Mesothelial cell of epicardium (in vitro differentiated cells): ENCODE data around the gene MAP2K6. TPM values are rescaled to one million over a fixed set of nuclear protein-coding genes. Genes with fewer than 3 reads are reported as not detected.

Source experiments
- DNase-seq, 2 experiments: peaks; one replicate each; pipeline ENCODE4 v3.0.0; 2021; ENCODE audit warnings: low spot score in 2 of 2; ENCODE audit not compliant: unreplicated experiment in 2 of 2
- H3K27ac Mint-ChIP-seq: 2 replicates; pipeline ENCODE4 v1.8.0; 2021; ENCODE audit warnings: mixed read lengths
- H3K27me3 Mint-ChIP-seq: 2 replicates; pipeline ENCODE4 v1.8.0; 2021; ENCODE audit warnings: low read depth, mixed read lengths
- H3K36me3 Mint-ChIP-seq: 2 replicates; pipeline ENCODE4 v1.8.0; 2021; ENCODE audit warnings: mixed read lengths
- H3K4me1 Mint-ChIP-seq: 2 replicates; pipeline ENCODE4 v1.8.0; 2021; ENCODE audit warnings: mixed read lengths
- H3K4me3 Mint-ChIP-seq: 2 replicates; pipeline ENCODE4 v1.8.0; 2021; ENCODE audit warnings: mild to moderate bottlenecking, moderate library complexity, mixed read lengths
- H3K9me3 Mint-ChIP-seq: 2 replicates; pipeline ENCODE4 v1.8.0; 2021; ENCODE audit warnings: mixed read lengths
- CTCF ChIP-seq: fragments of 200-600 bp; sonication (generic); IDR thresholded peaks from one replicate; pipeline ENCODE4 v1.5.0; 2021; ENCODE audit warnings: antibody characterized with exemption; ENCODE audit not compliant: unreplicated experiment
- total RNA-seq: library from RNA; stranded (reverse); gene quantifications from 3 replicates; pipeline ENCODE4 v1.2.1, GENCODE V29; 2021

The MAP2K6 gene
- total RNA-seq, 1 donor from 2014 or later, result 21.2 TPM

GRCh38 chr17:69525920-69526841 lies 111.7 kb downstream of the MAP2K6 start:
- DNase-seq, result peak in 1 of 2 experiments; percentile 43
- Mint-ChIP-seq H3K36me3 (peaks cover 36% of the 10 kb centered on the region), H3K4me3 (no peak overlapping the region), H3K9me3 (peaks cover 4% of the 10 kb centered on the region), H3K27ac (no peak overlapping the region), H3K4me1 (no peaks in the 10 kb centered on the region), H3K27me3 (no peaks in the 10 kb centered on the region)
- peak; percentile 81 for TF ChIP-seq CTCF

GRCh38 chr17:69528035-69528434 lies 113.5 kb downstream of the MAP2K6 start:
- Mint-ChIP-seq H3K9me3 (peaks cover 4% of the 10 kb centered on the region), H3K4me3 (no peak overlapping the region), H3K27ac (no peak overlapping the region), H3K36me3 (peaks cover 42% of the 10 kb centered on the region), H3K27me3 (no peaks in the 10 kb centered on the region), H3K4me1 (no peaks in the 10 kb centered on the region)
- TF ChIP-seq CTCF, result no peak
- no peak for DNase-seq

- no peaks in the 10 kb centered on the region for H3K27me3 Mint-ChIP-seq
- H3K4me1 Mint-ChIP-seq, result no peaks in the 10 kb centered on the region
- no peak for TF ChIP-seq CTCF
- H3K4me3 Mint-ChIP-seq, result no peak overlapping the region
- no peaks in the 10 kb centered on the region for H3K9me3 Mint-ChIP-seq
- peaks cover 41% of the 10 kb centered on the region for H3K36me3 Mint-ChIP-seq
- no peak for DNase-seq
- H3K27ac Mint-ChIP-seq, result no peak overlapping the region
These were observed 119.2 kb downstream of the MAP2K6 start for GRCh38 chr17:69533481-69534234.

GRCh38 chr17:69534235-69534621 lies 119.7 kb downstream of the MAP2K6 start:
- H3K4me3 Mint-ChIP-seq, result no peak overlapping the region
- H3K36me3 Mint-ChIP-seq, result peaks cover 44% of the 10 kb centered on the region
- DNase-seq, result no peak
- H3K27ac Mint-ChIP-seq, result no peak overlapping the region
- TF ChIP-seq CTCF, result no peak
- no peaks in the 10 kb centered on the region for H3K4me1 Mint-ChIP-seq
- H3K27me3 Mint-ChIP-seq, result no peaks in the 10 kb centered on the region
- no peaks in the 10 kb centered on the region for H3K9me3 Mint-ChIP-seq

- no peak overlapping the region for H3K4me3 Mint-ChIP-seq
- no peak overlapping the region for H3K27ac Mint-ChIP-seq
- TF ChIP-seq CTCF, result no peak
- DNase-seq, result no peak
- H3K27me3 Mint-ChIP-seq, result no peaks in the 10 kb centered on the region
- H3K9me3 Mint-ChIP-seq, result no peaks in the 10 kb centered on the region
- H3K4me1 Mint-ChIP-seq, result no peaks in the 10 kb centered on the region
- H3K36me3 Mint-ChIP-seq, result peaks cover 45% of the 10 kb centered on the region
These were observed 120.6 kb downstream of the MAP2K6 start for GRCh38 chr17:69535016-69535570.
